ENCODE measurements around the gene SLC30A4.

SLC30A4 gene

DNA sequence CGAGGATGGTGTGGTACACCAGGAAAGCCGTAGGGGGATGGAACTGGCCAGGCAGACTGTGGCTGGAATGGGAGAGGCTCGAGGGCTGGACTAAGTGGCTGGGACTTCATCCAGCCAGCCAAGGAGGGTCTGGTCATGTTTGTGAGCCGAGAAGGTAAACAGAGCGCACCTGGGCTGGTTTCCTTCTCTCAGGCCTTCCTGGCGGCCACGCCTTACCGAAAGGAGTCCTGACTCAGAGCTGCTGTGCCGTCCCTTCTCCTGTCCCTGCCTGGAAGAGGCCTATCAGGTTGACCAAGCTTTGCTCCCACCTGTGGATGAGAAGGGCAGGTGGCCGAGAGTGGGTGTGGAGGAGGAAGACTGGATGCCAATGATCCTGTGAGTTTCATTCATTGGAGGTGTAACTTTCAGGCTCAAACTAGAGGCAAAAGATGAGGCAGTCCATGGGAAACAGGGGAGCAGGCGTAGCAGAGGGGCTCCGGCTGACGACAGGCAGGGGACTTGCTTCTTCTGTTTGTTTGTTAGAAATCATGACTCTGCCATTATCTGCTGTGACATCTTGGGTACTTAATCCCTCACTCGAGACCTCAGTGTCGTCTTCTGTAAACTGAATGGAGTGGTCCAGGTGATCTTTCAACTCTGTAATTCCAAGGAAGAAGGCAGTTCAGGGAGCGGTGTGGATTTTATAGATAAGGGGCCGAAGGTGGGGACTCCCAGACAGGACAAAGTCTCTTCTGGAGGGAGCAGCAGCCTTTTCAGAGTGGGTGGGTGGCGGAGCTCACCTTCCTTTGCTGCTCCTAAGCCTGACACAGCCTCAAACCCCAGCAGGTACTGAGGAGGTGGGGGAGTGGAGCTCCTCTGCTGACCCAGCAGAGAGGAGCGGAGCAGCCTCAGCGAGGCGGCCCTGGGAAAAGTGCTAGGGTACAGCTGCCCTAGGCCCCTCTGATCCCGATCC, 72.4 kb downstream of the SLC30A4 start:
- no peak for DNase-seq

DNA sequence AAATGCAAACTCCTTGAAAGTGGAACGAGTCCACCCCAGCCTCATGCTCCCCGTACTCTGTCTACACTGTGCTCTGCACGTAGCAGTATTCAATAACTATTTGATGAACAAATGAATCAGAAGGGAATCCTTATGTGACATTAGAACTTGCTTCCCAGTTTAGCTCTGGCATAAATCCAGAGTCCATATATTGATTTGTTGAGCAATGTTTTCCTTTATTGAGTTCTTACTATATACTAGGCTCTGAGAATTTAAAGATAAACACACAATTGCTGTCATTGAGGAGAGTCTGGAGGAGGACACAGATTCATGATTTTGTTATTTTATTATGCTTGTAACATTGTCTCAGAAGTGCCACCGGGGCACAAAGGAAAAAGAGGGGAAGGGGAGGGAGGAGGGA, 73.2 kb downstream of the SLC30A4 start:
- DNase-seq = no peak

DNA sequence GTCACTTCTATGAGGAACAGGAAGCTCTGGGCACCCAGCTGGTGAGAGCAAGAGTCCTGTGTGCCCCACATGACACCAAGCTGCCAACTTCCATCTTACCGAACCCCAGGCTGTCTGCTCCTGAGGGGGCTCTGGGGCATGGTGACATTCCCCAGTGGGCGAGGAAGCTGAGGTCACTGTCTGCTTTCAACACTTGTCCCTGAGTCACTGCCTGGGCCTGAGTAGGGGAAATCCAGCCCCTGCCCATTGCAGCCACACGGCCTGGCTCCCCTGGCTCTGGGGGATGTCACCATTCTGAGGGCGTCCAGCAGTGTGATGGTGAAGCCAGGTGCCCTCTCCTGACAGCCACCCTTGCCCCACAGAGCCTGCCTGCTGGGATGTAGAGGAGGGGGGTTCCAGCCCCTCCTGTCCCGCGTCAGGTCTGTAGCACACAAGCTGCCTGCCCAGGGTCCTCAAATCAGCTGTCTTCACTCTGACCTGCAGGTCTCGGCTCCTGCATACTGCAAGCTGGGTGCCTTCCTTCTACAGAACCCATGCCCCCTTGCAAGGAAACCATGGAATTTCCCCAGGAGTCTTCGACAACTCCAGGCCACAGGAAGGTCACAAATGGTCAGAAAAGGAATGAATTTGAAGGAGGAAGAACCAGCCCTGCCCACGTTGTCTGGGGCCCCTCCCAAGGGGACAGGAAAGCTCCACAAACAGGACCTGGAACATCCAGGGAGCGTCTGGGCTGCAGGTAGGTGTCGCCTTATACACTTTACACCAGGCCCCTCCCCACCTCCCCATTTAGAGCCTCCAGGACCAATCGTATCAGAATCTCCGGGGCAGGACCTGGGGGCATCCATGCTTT, 74.3 kb downstream of the SLC30A4 start:
- DNase-seq = peak; percentile 42

DNA sequence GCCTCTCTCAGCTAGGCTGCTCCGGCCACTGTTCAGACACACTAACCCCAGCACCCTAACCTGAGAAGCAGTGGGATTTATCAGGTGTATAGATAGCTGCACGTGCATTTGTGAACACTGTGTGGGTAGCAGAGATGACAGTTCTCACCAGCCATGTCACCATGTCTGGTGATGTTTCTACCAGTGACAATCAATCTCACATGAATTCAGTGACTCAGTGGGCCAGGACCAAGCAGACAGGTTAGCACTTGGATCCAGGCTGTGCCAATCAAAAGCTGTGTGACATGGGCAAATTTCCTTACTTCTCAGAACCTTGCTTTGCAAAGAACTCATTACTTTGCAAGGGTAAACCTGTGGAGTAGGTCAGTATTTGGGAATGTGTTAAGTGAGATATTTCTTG, 78.9 kb downstream of the SLC30A4 start:
- no peak for DNase-seq

DNA sequence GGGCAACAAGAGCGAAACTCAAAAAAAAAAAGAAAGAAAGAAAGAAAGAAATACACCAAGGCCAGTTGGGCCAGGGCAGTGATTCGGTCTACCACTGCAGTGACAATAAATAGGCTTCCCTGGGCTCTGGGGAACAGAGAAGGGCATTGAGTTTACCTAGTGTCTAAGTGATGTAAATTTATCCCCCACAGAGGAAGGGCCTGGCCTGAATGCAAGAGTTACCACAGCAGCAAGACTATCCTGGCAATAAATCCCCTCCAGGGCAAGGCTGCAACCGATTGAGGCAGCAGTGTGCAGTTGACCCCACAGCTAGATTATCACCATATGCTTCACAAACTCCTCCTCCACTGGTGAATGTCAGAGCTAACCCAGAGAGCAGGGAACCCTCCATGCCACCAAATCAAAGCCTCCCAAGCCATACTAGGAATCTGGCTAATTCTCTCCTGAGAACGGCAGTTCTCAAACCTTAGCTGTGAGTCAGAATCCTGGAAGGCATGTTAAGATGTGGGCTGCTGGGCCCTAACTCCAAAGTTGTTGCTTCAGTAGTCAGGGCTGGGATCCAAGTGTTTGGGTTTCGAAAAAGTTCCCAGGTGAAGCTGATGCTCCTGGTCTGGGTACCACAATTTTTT, 79.9 kb downstream of the SLC30A4 start:
- peak; percentile 72 for DNase-seq

DNA sequence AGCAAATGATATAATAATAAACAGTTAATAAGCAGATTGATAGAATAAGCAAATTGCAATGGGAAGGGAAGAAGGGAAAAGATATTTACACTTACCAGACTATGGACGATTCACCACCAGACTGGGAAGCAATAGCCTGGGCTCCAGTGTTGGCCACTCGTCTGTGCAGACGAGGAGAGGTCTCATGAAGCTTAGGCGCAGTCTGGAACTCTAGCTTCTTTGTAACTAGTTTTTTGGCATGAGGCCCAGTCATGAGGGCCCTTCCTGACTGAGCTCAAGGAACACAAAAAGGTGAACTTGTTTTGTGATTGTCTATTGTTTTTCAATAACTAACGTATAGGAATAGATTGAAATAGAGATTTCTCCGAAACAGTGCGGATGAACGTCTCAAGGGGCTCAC, 80.9 kb downstream of the SLC30A4 start:
- no peak for DNase-seq

DNA sequence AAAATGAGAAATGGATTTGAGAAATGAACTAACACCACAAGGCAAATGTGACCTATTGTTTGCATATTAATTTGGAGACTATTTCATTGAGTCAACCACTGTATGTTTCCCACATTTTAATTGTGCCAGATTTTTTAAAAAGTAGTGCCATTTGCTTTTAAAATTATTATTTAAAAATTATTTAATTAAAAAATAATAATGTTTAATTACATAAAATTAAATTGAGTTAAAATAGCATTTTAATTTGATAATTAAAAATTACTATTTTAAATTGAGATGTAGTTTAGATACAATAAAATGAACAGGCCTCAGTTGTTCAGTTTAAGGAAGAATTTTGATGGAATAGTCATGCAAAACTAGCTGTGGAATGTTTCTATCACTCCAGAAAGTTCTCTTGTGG, 81.5 kb downstream of the SLC30A4 start:
- no peak for DNase-seq

DNA sequence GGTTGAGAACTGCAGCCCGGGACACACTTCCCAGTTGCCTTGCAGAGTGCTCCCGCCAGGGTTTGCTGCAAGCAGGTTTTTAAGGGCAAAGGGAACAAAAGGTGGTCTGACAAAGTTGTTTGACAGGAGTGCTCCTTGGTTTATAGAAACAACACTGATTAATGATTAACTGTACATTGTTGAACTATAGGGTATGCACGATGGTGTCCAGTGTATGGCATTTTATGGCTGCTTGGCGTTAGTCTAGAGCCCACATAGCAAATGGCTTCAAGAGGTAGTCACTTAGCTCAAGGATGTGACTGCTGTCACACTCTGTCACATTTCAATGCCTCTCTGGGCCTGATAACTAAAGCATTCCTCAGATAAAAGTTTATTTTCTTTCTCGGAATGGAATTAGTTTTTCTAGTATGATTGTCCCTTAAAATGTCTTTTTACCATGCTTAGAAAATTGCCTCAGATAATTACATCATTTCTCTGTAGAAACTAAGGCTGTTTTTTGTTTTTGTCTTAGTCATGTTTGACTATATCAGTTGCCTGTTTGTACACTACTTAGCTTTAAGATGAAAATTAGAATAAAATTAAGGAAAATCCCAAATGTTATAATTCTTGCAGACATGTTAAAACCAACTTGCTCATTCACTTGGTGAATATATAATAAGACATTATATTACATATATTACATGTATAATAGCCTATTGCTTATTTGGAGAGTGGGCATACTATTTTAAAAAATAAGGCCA, 82.9 kb downstream of the SLC30A4 start:
- DNase-seq = peak; percentile 39

DNA sequence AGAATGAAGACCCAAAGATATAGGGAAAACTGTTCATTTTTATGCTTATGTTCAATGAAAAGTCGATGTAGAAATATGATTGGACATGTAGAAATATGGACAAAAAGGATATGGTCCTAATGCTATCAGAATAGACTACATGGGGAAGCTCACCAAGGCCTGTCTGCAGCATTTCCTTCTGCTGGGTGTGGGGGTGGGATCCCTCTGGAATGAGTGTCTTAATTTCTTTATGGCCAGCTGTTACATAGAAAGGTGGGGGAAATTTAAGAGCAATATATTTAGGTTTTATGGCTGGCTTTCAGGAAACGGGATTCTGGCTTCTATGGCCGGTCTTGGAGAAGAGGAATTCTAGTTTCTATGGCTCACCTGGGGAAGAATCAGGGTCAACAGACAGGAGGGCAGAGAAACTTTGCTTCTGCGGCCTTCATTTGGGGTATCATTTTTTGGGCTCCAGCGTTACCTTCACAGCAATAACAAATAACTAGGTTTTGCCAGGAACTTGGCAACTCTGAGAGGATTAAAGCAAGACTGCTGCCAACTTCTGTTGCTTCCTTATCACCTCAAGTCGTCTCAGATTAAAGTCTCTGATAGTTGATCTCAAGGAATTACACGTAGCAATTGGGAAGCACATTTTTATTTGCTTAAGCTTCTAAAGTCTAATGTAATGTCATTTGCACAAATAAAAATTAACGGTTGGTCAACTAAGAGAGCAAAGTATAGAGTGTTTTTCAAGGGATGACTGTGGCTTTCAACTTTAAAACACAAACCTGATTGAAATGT, 87.2 kb downstream of the SLC30A4 start:
- DNase-seq = no peak

DNA sequence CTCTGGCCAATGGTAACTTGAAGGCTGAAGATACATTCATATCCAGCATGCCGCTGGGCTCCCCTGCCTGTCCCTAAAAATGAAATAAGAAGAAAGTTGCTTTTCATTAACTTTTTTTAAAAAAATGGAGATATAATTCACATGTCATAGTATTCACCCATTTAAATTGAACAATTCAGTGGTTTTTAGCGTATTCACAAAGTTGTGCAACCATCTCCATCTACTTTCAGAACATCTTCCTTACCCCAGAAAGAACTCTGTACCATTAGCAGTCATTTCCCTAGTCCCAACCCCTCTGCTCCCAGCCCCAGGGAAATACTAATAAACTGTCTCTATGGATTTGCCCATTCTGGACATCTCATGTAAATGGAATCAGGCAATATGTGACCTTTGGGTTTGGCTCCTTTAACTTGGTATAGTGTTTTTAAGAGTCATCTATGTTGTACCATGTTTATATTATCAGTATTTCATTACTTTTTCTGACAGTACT, 88.4 kb downstream of the SLC30A4 start:
- DNase-seq = no peak

DNA sequence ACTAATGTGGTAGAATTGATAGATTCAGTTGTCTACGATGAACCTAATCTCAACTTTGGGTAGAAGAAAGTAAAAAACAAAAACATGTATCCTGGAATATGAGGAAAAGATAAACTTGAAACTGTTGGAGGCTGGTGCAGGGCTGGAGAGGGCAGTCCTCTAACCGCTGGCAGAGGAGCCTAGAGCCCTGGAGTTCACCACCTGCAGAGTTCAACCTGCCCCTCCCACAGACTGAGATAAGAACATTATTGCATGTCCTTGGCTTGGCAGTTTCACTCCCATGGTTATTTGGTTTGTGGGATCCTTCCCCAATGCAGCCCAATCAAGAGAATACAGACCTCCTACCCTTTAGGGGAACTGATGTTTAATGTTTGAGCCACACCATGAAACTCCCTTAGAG, 91.0 kb downstream of the SLC30A4 start:
- DNase-seq = no peak

DNA sequence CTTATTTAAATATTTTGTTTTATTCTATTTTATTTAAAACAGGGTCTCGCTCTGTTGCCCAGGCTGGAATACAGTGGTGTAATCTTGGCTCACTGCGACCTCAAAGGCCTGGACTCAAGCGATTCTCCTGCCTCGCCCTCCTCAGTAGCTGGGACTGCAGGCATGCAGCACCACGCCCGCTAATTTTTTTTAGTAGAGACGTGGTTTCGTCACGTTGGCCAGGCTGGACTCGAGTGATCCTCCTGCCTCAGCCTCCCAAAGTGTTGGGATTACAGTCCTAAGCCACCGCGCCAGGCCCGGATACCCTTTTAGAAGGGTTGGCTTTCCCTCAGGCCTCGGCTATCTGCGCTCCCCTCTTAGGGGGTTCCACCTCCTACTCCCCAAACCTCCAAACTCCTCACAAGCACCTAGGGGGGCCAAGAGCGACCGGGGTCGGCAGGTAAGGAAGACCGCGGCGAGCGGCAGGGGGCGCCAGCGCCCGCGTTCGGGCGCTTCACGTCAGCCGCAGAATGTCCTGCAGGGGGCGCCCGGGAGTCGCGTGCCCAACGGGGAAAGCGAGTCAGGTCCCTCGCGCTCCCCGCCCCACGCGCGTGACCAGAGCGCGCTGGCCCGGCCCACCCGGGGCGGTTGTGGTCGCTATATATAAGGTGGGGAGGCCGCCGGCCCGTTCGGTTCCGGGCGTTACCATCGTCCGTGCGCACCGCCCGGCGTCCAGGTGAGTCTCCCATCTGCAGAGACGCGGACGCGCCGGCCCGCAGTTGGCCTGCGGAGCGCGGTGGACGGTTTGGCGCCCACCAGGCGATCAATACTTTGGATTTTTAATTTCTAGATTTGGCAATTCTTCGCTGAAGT, 92.4 kb downstream of the SLC30A4 start:
- peak; percentile 40 for DNase-seq
